ENCODE measurements around the gene SH3GL3. TPM values are rescaled to one million over a fixed set of nuclear protein-coding genes. Genes with fewer than 3 reads are reported as not detected.

The SH3GL3 gene
- total and polyA plus RNA-seq, 2 experiments from 2014 or later, result 38.2 to 87.1 TPM

DNA sequence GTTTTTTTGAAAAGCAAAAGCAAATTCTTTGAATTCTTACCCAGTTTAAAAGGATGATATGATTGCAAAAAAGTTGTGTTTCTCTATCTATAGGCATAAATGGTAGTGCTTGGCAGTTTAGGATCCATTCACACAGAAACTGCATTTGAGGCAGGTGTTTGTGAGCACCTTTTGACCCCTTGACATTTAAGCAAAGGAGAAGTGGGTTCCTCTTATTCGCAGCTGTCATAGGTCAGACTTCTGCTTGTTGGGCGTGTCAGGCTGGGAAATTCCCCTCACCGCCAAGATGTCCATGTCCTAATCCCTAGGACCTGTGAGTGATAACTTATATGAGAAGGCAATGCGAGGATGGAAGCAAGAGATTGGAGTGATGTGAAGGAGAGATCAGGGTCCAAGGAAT lies 67.4 kb downstream of the SH3GL3 start:
- no peak for DNase-seq (ENCODE audit: low read depth in 1 of 2, low spot score in 1 of 2)
- TF ChIP-seq, protein P1, sequence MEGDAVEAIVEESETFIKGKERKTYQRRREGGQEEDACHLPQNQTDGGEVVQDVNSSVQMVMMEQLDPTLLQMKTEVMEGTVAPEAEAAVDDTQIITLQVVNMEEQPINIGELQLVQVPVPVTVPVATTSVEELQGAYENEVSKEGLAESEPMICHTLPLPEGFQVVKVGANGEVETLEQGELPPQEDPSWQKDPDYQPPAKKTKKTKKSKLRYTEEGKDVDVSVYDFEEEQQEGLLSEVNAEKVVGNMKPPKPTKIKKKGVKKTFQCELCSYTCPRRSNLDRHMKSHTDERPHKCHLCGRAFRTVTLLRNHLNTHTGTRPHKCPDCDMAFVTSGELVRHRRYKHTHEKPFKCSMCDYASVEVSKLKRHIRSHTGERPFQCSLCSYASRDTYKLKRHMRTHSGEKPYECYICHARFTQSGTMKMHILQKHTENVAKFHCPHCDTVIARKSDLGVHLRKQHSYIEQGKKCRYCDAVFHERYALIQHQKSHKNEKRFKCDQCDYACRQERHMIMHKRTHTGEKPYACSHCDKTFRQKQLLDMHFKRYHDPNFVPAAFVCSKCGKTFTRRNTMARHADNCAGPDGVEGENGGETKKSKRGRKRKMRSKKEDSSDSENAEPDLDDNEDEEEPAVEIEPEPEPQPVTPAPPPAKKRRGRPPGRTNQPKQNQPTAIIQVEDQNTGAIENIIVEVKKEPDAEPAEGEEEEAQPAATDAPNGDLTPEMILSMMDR (IDR thresholded peaks at IDR 0.05; ENCODE audit: low read depth, low read length), result no peak
- Histone ChIP-seq H3K27ac (no peak overlapping the region), H3K27me3 (no peaks in the 10 kb centered on the region), H3K4me1 (ENCODE audit: low read depth) (no peaks in the 10 kb centered on the region), H3K4me3 (no peak overlapping the region), H3K36me3 (no peaks in the 10 kb centered on the region), H3K9me3 (ENCODE audit: low read depth) (no peaks in the 10 kb centered on the region)

DNA sequence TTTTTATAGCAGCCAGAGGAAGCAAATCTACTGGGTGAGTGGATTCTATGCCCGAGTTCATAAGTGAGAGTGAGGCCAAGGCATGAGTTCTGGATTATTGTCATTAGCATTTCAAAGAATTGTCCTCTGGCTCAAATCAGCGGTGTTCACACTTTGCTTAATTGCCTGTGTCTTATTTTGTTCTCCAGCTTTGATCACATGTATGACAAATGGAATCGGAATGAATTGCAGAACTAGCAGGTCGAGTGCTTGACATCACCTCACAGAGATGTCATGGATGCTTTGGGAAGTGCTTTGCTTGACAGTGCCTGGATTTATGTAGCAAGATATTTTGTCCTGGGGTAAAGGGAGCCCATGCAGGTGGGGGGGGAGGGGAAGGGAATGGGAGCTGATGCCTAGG lies 68.0 kb downstream of the SH3GL3 start:
- Histone ChIP-seq H3K9me3 (ENCODE audit: low read depth) (no peaks in the 10 kb centered on the region), H3K36me3 (no peaks in the 10 kb centered on the region), H3K27me3 (no peaks in the 10 kb centered on the region), H3K4me3 (no peak overlapping the region), H3K4me1 (ENCODE audit: low read depth) (no peaks in the 10 kb centered on the region), H3K27ac (no peak overlapping the region)
- TF ChIP-seq, protein P1 (IDR thresholded peaks at IDR 0.05; ENCODE audit: low read depth, low read length), result no peak
- no peak for DNase-seq (ENCODE audit: low read depth in 1 of 2, low spot score in 1 of 2)

DNA sequence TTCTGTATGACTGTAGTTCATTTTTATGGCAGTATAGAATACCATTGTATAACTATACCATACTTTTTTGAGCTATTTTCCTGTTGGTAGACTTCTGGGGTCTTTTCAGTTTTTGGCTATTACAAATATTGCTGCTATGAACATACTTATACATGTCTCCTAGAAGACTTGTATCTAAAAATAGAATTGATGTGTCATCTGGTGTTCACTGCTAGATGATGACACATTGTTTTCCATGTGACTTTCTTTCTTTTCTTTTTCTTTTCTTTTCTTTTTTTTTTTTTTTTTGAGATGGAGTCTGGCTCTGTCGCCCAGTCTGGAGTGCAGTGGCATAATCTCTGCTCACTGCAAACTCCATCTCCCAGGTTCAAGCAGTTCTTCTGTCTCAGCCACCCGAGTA lies 69.8 kb downstream of the SH3GL3 start:
- Histone ChIP-seq H3K9me3 (ENCODE audit: low read depth) (no peaks in the 10 kb centered on the region), H3K4me1 (ENCODE audit: low read depth) (no peaks in the 10 kb centered on the region), H3K36me3 (no peaks in the 10 kb centered on the region), H3K27ac (no peak overlapping the region), H3K4me3 (no peak overlapping the region), H3K27me3 (no peaks in the 10 kb centered on the region)
- TF ChIP-seq, protein P1 (IDR thresholded peaks at IDR 0.05; ENCODE audit: low read depth, low read length), result no peak
- DNase-seq (ENCODE audit: low read depth in 1 of 2, low spot score in 1 of 2), result peak in 1 of 2 donors; percentile 7

DNA sequence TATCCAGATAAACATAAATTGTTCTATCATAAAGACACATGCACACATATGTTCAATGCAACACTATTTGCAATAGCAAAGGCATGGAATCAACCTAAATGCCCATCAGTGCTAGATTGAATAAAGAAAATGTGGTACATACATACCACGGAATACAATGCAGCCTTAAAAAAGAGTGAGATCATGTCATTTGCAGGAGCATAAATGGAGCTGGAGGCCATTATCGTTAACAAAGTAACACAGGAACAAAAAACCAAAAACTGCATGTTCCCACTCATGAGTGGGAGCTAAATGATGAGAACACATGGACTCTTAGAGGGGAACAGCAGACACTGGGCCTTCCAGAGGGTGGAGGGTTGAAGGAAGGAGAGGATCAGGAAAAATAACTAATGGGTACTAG lies 79.2 kb downstream of the SH3GL3 start:
- Histone ChIP-seq H3K36me3 (no peaks in the 10 kb centered on the region), H3K4me3 (no peak overlapping the region), H3K27ac (no peak overlapping the region), H3K9me3 (ENCODE audit: low read depth) (no peaks in the 10 kb centered on the region), H3K4me1 (ENCODE audit: low read depth) (no peaks in the 10 kb centered on the region), H3K27me3 (no peaks in the 10 kb centered on the region)
- DNase-seq (ENCODE audit: low read depth in 1 of 2, low spot score in 1 of 2), result no peak
- TF ChIP-seq, protein P1 (IDR thresholded peaks at IDR 0.05; ENCODE audit: low read depth, low read length), result no peak

DNA sequence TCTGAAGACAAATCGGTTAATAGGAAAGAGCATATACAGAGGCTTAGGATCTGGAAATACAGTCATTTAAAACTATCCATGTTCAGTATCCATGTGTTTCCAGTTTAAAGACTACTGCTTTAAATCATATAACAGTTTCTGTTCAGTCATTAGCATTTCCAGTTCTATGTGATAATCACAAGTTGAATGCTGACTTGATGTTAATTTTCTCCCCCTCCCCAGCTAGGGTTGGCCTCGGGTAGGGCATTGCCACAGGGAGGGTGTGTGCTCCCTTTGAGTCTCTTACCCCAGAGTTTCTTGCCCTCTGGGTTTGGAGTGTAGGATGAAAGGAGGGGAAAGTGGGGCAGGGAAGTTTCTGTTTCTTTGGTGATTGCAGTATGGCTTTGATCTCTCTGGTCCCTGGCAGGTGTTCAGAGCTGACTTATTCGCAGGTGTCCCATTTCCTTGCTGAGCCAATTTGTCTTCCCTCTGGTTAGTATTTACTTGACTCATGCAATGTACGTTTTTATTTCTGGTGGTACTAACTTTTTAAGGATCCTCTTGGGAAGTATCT lies 86.3 kb downstream of the SH3GL3 start:
- no peaks in the 10 kb centered on the region for H3K9me3 ChIP-seq (ENCODE audit: low read depth)
- TF ChIP-seq, protein P1 (IDR thresholded peaks at IDR 0.05; ENCODE audit: low read depth, low read length), result no peak

More for the DNA sequence above, 86.3 kb downstream of the SH3GL3 start:
- H3K27me3 ChIP-seq, result no peaks in the 10 kb centered on the region
- no peaks in the 10 kb centered on the region for H3K36me3 ChIP-seq
- H3K27ac ChIP-seq, result no peak overlapping the region
- no peak overlapping the region for H3K4me3 ChIP-seq
- DNase-seq (ENCODE audit: low read depth in 1 of 2, low spot score in 1 of 2), result no peak
- no peaks in the 10 kb centered on the region for H3K4me1 ChIP-seq (ENCODE audit: low read depth)
